Esophagus (tissue), 2 donors: ENCODE data around the gene AFF1. TPM values are rescaled to one million over a fixed set of nuclear protein-coding genes. Genes with fewer than 3 reads are reported as not detected.

ENCODE experiments used
- H3K27ac ChIP-seq, 2 donors: one replicate each; pipeline ENCODE4 v1.5.1; 2013; ENCODE audit warnings: low read depth in 2 of 2, mild to moderate bottlenecking in 2 of 2, inconsistent platforms in 1 of 2, low read length in 1 of 2, moderate library complexity in 1 of 2
- H3K27me3 ChIP-seq, 2 donors: one replicate each; pipeline ENCODE4 v1.6.1; 2013; ENCODE audit warnings: low read length in 2 of 2, control low read depth in 1 of 2, mild to moderate bottlenecking in 1 of 2; ENCODE audit not compliant: insufficient read depth in 2 of 2, control insufficient read depth in 1 of 2
- H3K36me3 ChIP-seq, 2 donors: one replicate each; pipeline ENCODE4 v1.6.1; 2013; ENCODE audit warnings: low read length in 1 of 2; ENCODE audit not compliant: control insufficient read depth in 2 of 2, insufficient read depth in 2 of 2
- H3K4me1 ChIP-seq, 2 donors: one replicate each; pipeline ENCODE4 v1.6.1; 2013; ENCODE audit warnings: low read length in 1 of 2; ENCODE audit not compliant: control insufficient read depth in 2 of 2, insufficient read depth in 2 of 2
- H3K4me3 ChIP-seq, 2 donors: one replicate each; pipeline ENCODE4 v1.5.1; 2013; ENCODE audit warnings: low read length in 2 of 2, mild to moderate bottlenecking in 2 of 2, low read depth in 1 of 2, moderate library complexity in 1 of 2
- H3K9me3 ChIP-seq, 2 donors: one replicate each; pipeline ENCODE4 v1.6.1; 2013; ENCODE audit warnings: mild to moderate bottlenecking in 2 of 2, low read depth in 1 of 2, low read length in 1 of 2, moderate library complexity in 1 of 2; ENCODE audit not compliant: control insufficient read depth in 2 of 2, insufficient read depth in 1 of 2
- WGBS, 2 donors: extraction: QIAGEN DNeasy Blood & Tissue Kit; methylation state at CpG; one replicate each; pipeline ENCODE4 v1.1.7; 2013; 5-methylcytosine and 5-hydroxymethylcytosine counted together
- polyA plus RNA-seq, 2 donors: library from polyadenylated mRNA; stranded (reverse); fragments of 200-250 nt; gene quantifications; one replicate each; pipeline ENCODE4 v1.2.3, GENCODE V29; 2013
- donor health status: healthy with polysubstance abuse.
- donor health status: Bipolar disorder and iron deficiency.

AFF1 gene
- polyA plus RNA-seq, 2 donors: 7.5 to 10.4 TPM

GRCh38 chr4:86898562-86898961, 36.2 kb upstream of the AFF1 start:
- no peaks in the 10 kb centered on the region for H3K27me3 ChIP-seq
- WGBS, 2 donors: 84 to 90% methylated on average over 4 of the region's 4 CpGs
- no peaks in the 10 kb centered on the region for H3K9me3 ChIP-seq
- H3K36me3 ChIP-seq: no peaks in the 10 kb centered on the region
- no peaks in the 10 kb centered on the region for H3K4me1 ChIP-seq
- H3K27ac ChIP-seq: no peak overlapping the region
- H3K4me3 ChIP-seq: no peak overlapping the region

DNA sequence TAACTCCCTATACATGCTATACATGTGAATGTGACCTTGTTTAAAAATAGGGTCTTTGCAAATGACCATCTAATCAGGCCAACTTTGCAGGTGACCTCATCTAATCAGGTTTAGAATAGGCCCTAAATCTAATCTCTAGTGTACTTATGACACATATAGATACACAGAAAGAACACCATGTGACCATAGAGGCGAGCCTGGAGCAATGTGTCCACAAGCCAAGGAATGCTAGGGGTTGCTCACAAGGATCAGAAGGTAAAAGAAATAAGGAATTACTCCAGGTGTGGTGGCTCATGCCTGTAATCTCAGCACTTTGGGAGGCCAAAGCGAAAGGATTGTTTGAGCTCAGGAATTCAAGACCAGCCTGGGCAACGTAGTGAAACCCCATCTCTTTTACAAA, 32.9 kb upstream of the AFF1 start:
- no peaks in the 10 kb centered on the region for H3K4me1 ChIP-seq
- H3K36me3 ChIP-seq: no peaks in the 10 kb centered on the region
- H3K9me3 ChIP-seq: no peaks in the 10 kb centered on the region
- 92 to 94% methylated on average over 3 of the region's 3 CpGs for WGBS, 2 donors
- no peak overlapping the region for H3K4me3 ChIP-seq
- H3K27me3 ChIP-seq: no peaks in the 10 kb centered on the region
- H3K27ac ChIP-seq: no peak overlapping the region

GRCh38 chr4:86908251-86908657, 26.6 kb upstream of the AFF1 start:
- Histone ChIP-seq H3K36me3 (no peaks in the 10 kb centered on the region), H3K27me3 (no peaks in the 10 kb centered on the region), H3K4me1 (no peaks in the 10 kb centered on the region), H3K27ac (peak overlapping the region in 1 of 2 donors; percentile 52), H3K9me3 (no peaks in the 10 kb centered on the region), H3K4me3 (no peak overlapping the region)
- WGBS, 2 donors: 5 to 13% methylated on average over 2 of the region's 2 CpGs

GRCh38 chr4:86909546-86910295, 25.1 kb upstream of the AFF1 start:
- H3K4me3 ChIP-seq: no peak overlapping the region
- no peaks in the 10 kb centered on the region for H3K4me1 ChIP-seq
- no peaks in the 10 kb centered on the region for H3K9me3 ChIP-seq
- no peaks in the 10 kb centered on the region for H3K27me3 ChIP-seq
- H3K27ac ChIP-seq: no peak overlapping the region
- 55 to 58% methylated on average over 8 of the region's 8 CpGs for WGBS, 2 donors
- no peaks in the 10 kb centered on the region for H3K36me3 ChIP-seq

GRCh38 chr4:86910369-86910768, 24.4 kb upstream of the AFF1 start:
- 83 to 87% methylated on average over 5 of the region's 5 CpGs for WGBS, 2 donors
- H3K9me3 ChIP-seq: no peaks in the 10 kb centered on the region
- no peaks in the 10 kb centered on the region for H3K27me3 ChIP-seq
- H3K4me3 ChIP-seq: no peak overlapping the region
- no peaks in the 10 kb centered on the region for H3K36me3 ChIP-seq
- no peaks in the 10 kb centered on the region for H3K4me1 ChIP-seq
- no peak overlapping the region for H3K27ac ChIP-seq

GRCh38 chr4:86910820-86911684, 23.8 kb upstream of the AFF1 start:
- H3K36me3 ChIP-seq: no peaks in the 10 kb centered on the region
- no peaks in the 10 kb centered on the region for H3K27me3 ChIP-seq
- 80 to 86% methylated on average over 7 of the region's 7 CpGs for WGBS, 2 donors
- no peak overlapping the region for H3K27ac ChIP-seq
- no peak overlapping the region for H3K4me3 ChIP-seq
- H3K4me1 ChIP-seq: no peaks in the 10 kb centered on the region
- H3K9me3 ChIP-seq: no peaks in the 10 kb centered on the region

DNA sequence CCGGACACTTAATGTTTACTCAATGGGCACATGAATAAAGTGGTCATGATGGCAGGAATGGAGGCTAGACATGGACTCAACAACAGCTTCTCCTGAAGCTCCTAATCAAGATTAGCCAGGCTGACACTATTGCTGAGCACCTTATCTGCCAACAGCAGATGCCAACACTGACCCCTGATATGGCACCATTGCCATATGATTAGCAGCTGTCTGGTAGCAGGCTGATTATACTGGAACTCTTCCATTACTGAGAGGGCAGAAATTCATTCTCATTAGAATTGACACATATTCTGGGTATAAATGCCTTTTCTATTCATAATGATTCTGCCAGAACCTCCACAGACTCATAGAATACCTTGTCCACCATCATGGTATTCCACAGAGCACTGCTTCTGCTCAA, 18.4 kb upstream of the AFF1 start:
- H3K27ac ChIP-seq: no peak overlapping the region
- no peaks in the 10 kb centered on the region for H3K4me1 ChIP-seq
- H3K9me3 ChIP-seq: no peaks in the 10 kb centered on the region
- 0 to 100% methylated on average over 1 of the region's 1 CpG for WGBS, 2 donors
- no peak overlapping the region for H3K4me3 ChIP-seq
- H3K27me3 ChIP-seq: no peaks in the 10 kb centered on the region
- H3K36me3 ChIP-seq: no peaks in the 10 kb centered on the region

- Histone ChIP-seq H3K36me3 (no peaks in the 10 kb centered on the region), H3K4me1 (no peaks in the 10 kb centered on the region), H3K27ac (no peak overlapping the region), H3K9me3 (no peaks in the 10 kb centered on the region), H3K27me3 (no peaks in the 10 kb centered on the region), H3K4me3 (no peak overlapping the region)
- 98% methylated on average over 4 of the region's 4 CpGs for WGBS, 2 donors
Measured at GRCh38 chr4:86917212-86918039, 17.4 kb upstream of the AFF1 start.

GRCh38 chr4:86918539-86919072, 16.2 kb upstream of the AFF1 start:
- no peak overlapping the region for H3K4me3 ChIP-seq
- H3K36me3 ChIP-seq: no peaks in the 10 kb centered on the region
- no peaks in the 10 kb centered on the region for H3K4me1 ChIP-seq
- no peak overlapping the region for H3K27ac ChIP-seq
- H3K27me3 ChIP-seq: no peaks in the 10 kb centered on the region
- WGBS, 2 donors: 40 to 46% methylated on average over 3 of the region's 3 CpGs
- no peaks in the 10 kb centered on the region for H3K9me3 ChIP-seq
